HG02588 (cell line): ENCODE data around the gene PTPRZ1.

Experiments
- ATAC-seq: cut with Tn5 transposase; IDR thresholded peaks from one replicate; pipeline ENCODE4 v1.9.1; 2021; ENCODE audit warnings: mild to moderate bottlenecking, moderate library complexity; ENCODE audit not compliant: unreplicated experiment

Gene PTPRZ1

GRCh38 chr7:122038904-122039303, 165.9 kb downstream of the PTPRZ1 start:
- no peak for ATAC-seq

DNA sequence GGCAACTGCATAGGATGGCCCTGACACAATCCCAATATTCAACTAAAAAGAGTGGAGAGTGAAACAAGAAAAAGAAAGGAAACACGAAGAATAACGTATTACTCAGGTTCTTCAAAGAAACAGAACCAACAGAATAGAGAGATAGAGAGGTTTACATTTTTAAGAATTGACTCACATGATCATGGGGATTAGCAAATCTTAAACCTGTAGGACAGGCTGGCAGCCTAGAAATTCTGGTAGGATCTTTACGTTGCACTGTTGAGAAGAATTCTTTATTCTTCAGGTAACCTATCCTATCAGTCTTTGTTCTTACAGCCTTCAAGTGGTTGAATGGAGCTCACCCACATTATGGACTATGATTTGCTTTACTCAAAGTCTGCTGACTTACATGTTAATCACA, 167.2 kb downstream of the PTPRZ1 start:
- ATAC-seq: no peak

DNA sequence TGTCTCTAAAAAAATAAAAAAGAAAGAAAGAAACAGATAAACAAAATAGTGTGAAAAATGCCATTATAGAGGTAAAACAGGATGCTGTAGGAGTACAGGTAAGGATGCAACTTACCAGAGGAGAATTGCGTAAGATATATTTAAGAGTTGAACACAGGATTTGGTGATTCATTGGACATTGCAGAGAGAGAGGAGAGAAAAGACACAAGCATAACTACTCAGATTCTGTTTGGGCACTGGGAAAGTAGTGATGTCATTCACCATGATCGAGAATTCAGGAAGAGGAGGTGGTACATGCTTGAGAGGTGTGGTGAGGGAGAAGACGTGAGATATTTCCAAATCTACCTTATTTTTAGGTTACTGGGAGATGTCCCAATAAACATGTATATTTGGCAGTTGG, 173.4 kb downstream of the PTPRZ1 start:
- ATAC-seq: no peak

DNA sequence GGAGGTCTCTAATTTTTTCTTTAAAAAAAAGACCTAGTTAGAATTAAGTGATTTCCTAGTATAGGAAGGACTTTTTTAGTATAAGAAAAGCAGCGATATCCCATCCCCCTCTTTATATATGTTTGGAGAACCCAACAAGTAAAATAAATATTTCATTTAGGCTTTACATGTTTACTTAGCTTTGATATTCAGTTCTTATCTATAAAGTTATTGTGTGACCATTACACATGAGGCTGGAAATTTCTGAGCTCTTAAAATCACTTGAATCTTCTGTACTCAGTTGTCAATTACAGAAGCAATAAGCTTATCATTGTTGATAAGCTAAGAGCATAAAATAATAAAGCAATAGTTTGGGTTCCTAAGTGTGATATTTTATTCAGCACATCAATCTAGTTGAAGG, 181.4 kb downstream of the PTPRZ1 start:
- no peak for ATAC-seq

DNA sequence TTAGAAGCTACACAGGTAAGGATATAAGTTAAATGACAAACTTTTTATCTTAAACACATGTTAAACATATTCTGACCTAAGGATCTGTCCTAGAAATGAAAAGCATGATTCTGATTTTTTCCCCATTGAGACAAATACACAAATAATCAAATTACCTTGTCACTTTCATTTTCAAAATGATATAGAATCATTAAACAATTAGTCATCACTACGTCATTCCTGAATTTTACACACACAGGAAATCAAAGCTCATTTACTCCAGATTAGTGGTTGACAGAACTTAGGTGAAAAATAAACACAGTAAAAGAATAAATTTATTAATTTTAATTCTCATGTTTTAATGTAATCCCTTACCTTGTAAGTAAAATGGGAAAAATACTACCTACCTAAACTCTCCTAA, 182.1 kb downstream of the PTPRZ1 start:
- ATAC-seq: no peak

DNA sequence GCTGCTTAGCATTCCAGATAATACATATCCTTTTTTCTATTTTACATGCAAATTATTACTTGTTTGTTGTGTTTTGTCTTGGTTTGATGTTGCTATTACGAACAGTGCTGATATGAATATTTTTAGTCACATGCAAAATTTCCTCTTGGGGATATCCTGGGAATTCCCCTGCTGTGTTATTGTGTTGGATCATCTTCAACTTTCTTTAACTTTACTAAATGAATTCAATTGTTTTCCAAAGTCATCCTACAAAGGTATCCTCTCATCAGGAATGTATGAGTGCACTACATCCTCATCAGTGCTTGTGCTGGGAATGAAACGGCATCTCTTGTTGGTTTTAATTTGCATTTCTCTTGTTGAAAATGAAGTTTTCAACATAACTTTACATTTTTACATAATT, 184.0 kb downstream of the PTPRZ1 start:
- no peak for ATAC-seq

DNA sequence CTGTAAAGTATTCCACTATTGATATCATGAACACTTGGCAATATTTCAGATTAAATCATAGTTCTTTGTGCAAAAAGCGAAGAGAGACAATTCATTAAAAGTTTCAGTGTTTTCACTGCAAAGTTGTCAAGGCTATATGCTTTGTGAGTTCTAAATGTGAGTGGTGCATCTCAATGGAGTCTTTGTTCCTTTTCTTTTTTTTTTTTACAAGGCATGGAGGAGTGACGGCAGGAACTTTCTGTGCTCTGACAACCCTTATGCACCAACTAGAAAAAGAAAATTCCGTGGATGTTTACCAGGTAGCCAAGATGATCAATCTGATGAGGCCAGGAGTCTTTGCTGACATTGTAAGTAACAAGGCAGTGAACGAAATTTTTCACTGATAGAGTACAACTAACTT, 186.6 kb downstream of the PTPRZ1 start:
- ATAC-seq: no peak

DNA sequence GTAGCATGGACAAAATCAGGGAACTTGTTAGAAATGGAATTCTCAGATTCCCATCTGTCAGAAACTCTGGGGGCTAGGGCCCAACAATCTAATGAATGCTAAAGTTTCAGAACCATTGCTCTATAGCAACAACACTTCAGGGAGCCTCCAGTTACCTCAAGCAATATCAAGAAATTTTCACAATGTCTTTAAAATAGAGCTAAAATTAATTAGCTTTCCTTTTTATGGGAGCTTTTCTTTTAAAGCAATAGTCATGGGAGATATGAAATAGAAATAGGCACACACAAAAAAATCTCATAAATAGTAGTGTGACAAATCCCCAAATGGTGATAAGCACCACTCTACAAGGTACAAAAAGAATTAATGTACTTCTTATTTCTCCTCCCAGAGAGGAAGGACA, 190.2 kb downstream of the PTPRZ1 start:
- no peak for ATAC-seq

GRCh38 chr7:122064971-122065370, 192.0 kb downstream of the PTPRZ1 start:
- ATAC-seq: no peak

DNA sequence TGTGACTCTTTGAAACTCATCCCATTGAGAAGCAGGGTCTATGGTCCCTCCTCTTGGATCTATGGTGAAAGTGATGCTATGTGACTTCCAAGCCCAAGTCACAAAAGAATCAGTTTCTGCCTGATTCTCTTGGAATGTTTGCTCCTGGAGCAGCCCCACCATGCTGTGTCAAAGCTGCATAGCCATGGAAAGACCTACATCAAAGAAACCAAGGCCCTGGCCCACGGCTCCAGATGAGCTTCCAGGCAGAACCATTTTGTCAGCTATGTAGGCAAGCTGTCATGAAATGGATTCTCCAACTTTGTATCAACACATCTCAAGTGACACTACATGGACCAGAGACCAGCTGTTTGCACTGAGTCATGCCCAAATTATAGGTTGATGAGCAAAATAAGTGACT, 194.1 kb downstream of the PTPRZ1 start:
- no peak for ATAC-seq

DNA sequence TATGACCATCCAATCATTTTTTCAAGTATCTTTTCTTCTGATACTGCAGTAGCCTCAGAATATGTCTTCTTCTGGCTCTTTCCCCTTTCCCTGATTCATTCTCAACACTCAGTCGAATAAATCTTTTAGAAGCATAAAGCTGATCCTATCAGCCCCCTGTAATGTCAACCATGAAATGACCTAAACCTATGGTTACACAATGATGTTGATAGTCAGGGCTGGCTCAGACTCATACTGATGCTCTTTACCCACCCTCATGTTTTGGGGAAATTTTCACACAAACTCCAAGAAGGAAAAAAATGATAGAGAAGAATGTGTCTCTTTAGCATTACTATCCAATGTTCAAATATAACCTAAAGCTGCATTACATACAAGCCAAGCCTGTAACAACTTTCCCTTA, 195.1 kb downstream of the PTPRZ1 start:
- no peak for ATAC-seq

DNA sequence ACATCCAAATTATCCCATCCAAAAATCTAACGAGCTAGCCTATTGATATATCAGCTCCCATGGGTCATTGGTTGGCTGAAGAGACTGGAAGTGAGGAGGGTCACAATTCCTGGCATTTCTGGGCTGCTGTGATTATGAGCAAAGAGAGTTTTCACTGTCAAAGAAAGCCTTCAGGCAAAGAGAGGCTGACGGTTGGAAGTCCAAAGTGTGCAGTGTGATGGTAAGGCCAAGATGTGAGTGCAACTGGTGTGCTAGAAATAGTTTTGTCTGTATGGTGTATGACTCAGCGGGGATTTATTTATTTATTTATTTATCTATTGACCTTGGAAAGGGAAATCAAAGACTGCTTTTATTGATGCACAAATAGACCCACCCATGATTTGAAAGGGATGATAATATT, 196.0 kb downstream of the PTPRZ1 start:
- no peak for ATAC-seq

DNA sequence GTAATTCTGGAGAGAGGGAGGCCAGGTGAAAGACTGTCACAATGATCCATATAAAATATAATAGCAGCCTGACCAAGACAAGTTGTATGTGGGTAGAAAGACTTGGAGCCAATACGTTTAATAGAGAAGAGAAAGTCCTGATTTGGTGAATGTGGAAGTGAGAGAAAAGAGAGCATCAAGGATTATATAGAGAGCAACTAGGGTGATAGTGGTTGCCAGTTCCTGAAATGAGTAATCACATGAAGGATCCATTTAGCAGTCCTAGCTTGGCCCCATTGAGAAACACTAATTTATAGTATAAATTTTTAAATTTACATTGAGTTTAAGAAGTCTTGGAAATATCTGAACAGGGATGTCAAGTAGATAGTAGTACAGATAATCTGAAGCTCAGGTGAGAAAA, 197.1 kb downstream of the PTPRZ1 start:
- ATAC-seq: no peak

GRCh38 chr7:122070834-122071233, 197.9 kb downstream of the PTPRZ1 start:
- ATAC-seq: no peak

- no peak for ATAC-seq
Observed at GRCh38 chr7:122072272-122072671, 199.3 kb downstream of the PTPRZ1 start.

DNA sequence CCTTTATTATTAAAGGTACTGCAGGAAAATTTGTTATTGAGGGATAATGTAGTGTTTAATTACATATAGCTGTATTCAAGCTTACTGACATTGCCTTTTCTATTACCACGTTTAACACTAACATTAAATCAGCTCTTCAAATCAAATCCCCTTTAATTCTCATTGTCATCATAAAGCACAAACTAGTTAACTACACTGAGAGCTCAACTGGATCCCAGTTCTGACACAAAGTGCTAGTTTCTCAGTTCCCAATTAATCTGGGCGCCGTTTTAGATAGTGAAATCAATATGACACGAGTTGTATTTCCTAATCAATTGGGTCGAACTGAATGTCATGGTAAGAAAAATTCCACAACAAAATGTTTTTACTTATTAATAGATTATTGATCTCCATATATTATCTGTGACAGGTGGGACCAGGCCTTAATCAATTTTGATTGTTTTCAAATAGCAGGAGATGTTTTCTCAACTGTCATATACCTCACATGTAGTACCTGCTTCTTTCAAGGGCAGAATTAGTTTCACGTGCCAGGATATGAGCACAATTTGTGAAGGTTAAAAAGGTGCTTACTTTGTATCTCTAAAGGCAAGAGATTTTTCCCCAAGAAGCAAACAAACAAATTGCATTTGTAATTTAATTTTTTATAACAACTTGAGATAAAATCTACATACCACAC, 200.1 kb downstream of the PTPRZ1 start:
- ATAC-seq: no peak

DNA sequence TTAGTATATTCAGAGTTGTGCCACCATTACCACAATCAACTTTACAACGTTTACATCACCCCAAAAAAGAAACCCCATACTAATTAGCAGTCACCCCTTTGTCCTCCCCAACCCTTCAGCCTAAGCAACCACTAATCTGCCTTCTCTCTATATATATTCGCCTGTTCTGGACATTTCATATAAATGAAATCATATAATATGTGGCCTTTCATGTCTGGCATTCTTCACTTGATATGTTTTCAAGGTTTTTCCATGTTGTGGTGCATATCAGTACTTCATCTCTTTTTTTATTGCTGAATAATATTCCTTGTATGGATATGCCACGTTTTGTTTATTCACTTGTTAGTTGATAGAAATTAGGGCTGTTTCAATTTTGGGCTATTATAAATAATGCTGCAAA, 200.7 kb downstream of the PTPRZ1 start:
- ATAC-seq: no peak

DNA sequence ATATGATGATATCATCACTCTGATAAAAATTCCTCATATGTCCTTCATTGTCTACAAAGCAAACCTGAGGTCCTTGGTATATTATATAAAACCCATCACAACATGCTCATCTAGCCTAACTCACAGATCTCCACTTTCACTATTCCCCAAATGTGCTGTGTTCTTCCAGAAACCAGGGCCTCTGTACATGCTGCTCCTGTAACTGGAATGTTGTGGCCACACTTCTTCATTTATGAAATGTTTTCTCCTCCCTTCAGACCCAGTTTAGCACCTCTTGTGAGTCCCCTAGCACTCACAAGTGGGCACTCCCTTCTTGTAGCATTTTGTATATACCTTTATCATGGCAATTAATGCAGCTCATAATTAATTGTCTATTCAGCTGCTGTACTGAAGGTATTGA, 209.2 kb downstream of the PTPRZ1 start:
- no peak for ATAC-seq

- ATAC-seq: no peak
Observed at GRCh38 chr7:122082670-122083069, 209.7 kb downstream of the PTPRZ1 start.

- ATAC-seq: peak; percentile 97
Observed at GRCh38 chr7:122092964-122093797, 220.2 kb downstream of the PTPRZ1 start.

DNA sequence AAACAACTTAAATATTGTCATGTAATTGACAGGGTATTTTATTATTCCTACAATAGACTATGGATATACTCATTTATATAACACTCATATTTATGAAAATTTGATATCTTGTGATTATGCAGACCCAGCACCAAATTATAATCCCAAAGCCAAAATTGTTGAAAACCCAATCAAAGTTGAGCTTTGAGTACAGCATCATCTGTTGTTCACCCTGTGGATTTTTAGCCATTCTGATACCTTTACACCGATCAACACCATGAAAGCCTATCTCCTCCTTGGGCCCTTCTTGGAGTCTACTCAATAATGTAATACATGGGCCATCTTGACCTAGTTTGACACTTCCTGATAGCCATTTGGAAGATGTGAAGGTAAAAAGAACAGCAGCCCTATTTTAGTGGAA, 221.6 kb downstream of the PTPRZ1 start:
- ATAC-seq: no peak

- ATAC-seq: no peak
Observed at GRCh38 chr7:122095642-122096041, 222.7 kb downstream of the PTPRZ1 start.

DNA sequence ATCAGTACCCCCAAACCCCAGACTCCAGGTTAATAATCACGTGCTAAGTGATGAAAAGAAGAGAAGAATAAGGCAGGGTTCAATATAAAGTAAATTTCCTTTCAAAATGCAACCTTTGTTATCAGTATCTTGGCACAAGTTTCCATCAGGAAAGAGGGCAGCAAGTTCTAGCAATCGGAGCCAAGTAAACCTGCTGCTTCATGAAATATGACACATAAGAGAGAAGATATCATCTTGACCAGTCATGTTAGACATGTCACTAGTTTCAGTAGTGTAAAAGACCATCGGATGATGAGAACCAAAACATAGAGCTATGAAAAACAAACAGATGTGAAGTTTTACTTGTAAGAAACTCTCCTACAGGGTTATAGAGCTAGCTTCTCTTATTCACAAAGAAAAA, 227.1 kb downstream of the PTPRZ1 start:
- ATAC-seq: no peak
